Hepatic stellate cell (primary cell): Measurements from ENCODE around the gene BRINP2.

ENCODE experiments used
- DNase-seq: peaks from one replicate; pipeline ENCODE4 v3.0.0; 2011; ENCODE audit warnings: low spot score

The BRINP2 gene

DNA sequence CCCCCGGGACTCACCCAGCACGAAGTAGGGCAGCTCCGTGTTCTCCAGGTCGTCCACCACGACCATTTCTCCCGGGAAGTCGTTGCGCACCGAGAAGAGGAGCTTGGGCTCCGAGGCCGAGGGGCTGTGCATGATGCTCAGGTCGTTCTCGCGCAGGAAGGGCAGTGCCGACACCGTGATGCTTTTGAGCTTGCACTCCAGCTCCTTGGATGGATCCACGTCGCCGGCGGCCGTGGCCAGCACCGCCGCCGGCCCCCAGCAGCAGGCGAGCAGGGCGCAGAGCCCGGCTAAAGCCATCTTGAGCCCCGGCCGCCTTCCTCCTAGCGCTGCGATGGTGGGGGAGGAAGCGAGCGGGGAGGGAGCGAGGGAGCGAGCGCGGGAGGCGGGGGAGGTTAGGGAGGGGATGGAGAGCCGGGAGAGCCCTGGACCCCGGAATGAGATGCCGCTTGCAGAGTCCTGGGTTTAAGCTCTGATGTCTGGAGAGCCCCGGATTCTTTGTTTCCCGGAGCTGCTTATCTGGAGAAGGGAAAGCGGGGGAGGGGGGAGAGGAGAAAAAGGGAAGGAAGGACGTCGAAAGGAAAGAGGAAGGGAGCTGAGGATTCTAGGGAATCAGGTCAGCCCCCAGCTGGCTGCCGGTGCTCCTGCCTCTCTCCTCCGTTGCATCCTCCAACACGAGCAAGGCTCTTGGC lies 6.2 kb upstream of the BRINP2 start, which contains the start of gene ASTN1:
TSS of gene ASTN1 (minus strand) at position 333 of the 689 bp plus-strand sequence. CDS start at position 297, 36 bp downstream.
- DNase-seq = no peak

DNA sequence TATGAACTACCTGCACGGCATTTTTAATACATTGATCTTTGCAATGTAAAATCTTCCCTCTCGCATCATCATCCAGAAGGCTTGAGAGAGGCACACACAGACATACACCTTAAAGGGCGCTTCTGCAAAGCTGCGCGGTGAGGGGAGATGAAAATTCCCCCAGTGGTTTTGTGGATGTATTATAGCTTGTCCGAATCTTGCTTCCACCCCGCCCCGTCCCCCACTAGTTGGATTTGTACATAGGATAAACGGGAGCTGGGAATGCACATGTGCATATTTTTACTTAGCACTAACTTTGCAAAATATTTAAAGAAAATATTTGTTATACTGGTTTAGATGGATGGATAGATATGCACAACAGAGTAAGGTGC lies 5.7 kb upstream of the BRINP2 start:
- DNase-seq = no peak

DNA sequence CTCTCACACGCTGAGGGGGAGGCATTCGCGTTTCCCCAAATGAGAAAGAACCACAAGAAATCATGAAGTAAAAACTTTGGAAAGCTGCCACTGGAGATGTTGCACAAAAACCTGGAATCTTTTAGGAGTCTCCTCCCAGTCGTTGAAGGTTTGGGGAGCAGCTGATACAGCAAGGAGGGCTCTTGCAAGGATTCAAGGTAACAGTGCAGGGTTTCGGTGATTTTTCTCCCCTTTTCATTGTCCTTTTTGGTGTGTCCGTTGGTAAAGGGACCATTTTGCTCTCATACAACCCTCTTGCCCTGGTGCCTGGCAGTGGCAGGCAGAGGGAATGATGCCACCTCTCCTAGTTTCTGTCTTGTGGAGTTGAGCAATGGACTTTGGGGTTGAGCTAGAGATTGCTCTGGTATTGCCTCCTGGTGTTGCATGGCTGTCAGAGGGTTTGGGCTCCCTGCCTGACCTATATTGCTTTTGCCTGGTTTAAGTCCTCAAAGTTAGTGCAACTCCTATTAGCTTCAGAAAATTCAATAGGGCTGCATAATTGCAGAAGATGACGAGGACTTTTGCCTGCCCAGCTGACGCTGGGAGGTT lies 872 bp downstream of the BRINP2 start:
- no peak for DNase-seq

DNA sequence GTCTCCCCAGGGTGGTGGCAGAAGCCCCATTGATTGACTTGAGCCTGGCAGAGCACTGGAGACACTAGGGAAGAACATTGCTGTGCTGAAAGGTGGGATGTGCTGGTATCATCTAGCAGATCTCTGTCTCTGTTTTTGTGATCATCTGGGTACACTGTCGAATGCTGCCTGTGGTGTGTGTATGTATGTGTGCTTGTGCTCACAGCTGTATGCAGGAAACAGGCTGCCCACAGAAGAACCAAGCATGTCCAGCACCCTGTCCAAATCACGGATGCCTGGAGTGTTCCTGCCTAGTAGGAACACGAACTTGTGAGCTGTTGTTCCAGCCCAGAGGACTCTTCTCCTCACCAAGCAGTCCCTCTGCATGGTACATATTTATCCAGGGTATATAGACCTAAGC lies 1.5 kb downstream of the BRINP2 start:
- DNase-seq = no peak

DNA sequence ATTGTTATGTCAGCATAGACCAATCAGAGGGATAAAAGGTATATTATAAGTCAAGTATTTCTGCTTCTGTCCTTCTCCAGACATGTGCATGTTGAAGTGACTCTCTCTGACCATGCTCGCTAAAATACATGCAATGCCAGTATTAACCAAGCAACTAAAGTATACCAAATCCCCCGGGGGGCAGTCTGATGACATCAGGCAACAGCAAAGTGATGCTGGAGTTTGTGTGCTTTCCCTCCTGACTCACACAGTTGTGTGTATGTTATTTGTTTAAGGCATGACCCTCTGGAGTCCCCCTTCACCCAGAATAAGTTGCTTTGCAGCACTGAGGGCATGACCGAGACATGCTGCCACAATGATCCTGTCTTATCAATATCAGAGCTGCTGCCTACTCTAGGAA lies 2.1 kb downstream of the BRINP2 start:
- no peak for DNase-seq

DNA sequence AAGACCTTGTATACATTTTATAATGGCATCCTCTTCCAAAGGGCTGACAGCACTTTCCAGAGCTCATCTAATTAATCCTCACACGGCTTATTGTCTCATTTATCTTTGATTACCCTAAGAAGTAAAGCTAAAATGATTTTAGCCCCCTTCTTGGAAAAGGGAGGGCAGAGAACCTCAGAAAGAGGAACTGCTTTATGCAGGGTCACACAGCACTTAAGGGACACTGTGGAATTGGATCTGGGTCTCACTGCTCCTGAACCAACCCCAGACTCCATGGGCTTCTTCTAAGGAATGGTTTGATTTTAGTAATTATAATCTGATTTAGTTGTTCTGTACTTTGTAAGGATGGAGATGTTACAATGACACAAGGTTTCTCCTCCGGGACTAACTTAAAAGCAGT lies 3.2 kb downstream of the BRINP2 start:
- no peak for DNase-seq

DNA sequence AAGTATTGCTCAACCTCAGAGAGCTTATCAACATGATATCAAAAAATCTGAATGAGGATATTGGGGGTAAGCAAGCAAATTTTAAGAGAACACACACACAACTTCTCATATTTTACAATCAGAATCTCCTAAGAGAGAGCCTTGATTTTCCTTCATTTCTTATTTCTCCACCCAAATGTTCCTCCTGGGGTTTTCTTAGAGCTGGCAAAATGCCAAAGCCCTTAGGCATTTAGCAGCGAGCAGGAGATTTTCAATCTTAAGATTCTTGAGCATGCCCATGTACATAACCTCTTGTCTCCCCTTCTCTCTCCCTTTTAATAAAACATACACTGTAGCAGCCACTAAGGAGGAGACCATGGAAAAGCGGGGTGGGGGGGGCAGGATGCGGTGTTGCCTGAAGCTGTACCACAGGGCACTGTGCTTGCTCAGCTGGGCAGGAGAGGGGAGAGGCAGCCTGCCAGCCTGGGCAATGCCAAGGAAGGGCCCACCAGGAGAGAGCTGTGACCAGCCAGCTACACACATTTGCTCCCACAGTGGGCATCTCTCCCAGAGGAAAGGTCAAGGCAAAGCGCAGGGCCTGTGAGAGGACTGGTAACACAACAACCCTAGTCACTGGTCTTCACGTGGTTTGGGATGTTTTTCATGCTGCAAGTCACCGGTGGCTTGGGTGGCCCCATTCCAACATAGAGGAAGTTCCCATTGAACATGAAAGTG lies 4.3 kb downstream of the BRINP2 start:
- DNase-seq = no peak

DNA sequence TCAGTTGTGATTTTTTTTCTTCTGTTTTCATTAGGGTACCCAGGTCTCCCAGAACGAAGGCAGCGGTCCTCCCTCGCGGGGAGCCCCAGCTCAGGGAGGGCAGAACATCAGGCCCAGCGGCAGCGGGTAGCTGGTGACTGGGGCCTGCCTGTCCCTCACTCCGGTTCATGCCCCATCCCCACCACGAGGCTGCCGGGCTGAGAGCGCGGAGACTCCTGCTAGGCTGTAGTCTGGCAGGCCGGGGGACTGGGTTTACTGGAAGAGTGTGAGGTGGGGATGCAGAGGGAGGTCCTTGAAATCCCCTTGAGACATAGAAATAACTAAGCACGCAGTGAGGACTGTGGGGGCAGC lies 10.5 kb downstream of the BRINP2 start:
- DNase-seq = no peak

DNA sequence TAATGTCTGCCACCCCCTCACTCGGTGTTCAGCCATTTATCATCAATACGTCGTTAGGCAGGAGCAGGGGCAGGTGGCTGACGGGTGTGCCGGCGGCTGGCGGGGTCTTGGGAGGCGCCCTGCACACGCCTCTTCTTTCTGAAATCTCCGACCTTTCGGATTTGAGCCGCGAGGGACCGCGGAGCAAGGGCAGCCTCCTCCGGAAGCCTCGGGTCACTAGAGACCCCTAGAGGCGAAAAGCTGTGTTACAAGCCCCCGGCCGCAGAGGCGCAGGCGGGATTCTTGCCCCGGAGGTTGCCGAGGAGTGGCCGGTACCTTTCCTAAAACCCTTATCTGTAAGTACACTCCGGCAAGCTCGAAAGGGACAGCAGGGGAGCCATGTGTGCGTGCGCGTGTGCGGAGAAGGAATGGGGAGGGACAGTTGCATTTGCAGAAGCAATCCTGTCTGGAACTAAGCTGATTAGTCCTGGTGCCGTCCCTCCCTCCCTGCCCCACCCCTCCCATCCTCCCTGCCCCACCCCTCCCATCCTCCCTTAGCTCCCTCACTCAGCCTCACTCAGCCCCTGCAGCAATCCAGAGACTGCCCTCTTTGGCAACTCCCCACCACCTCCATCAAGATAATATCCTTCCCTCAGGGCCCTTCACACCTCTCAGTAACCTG lies 11.0 kb downstream of the BRINP2 start:
- DNase-seq = peak; percentile 68

DNA sequence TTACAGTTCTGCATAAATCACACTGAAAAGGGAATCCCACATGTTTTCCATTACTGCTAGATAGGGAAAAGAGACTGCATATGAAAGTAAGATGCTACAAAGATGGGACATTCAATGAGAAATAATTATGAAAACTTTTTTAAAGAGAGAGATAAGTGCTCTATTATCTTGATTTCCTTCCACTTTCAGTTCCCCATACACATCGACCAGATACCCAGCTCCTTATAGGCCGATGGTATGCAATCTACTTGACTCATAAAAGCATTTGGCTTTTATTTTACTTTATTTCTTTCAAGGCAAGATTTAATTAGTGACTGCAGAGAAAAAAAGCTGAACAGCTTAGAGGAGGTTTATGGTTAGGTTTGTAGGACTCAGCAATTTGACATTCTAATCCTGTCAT lies 13.1 kb downstream of the BRINP2 start:
- no peak for DNase-seq

DNA sequence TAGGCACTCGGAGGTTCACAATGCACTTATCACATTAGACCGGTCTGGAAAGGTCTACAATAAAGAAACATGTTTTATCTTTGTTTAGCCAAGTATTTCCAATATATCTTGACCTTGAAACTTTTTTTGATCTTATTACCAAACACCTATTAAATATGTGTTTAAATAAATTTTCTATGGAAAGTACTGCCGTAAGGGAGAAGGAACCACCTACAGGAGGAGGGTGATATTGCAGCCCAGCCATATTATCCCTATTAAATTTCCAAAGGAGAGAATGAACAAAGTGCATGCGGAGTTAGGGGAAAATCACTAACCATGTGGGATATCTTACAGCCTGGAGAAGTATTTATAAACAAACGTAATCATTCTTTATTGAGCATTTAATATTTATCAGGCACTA lies 14.5 kb downstream of the BRINP2 start:
- DNase-seq = no peak

DNA sequence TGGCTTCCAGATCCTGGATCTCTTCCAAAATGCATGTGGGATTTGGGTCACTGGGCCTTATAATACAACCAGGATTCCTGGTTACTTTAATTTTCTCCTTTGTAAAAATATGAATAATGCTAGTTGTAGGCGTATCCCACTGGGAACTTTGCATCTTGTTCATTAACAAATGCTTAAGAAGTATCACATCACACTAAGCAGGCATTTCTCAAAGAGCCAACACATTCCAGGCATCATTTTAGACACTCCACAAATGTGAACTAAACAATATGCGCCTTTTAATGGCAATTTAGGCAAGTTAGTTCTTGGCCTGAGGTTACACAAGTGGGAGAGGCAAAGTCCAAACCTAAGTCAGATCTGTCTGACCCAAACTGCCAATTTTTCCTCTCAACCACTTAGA lies 15.9 kb downstream of the BRINP2 start:
- no peak for DNase-seq

DNA sequence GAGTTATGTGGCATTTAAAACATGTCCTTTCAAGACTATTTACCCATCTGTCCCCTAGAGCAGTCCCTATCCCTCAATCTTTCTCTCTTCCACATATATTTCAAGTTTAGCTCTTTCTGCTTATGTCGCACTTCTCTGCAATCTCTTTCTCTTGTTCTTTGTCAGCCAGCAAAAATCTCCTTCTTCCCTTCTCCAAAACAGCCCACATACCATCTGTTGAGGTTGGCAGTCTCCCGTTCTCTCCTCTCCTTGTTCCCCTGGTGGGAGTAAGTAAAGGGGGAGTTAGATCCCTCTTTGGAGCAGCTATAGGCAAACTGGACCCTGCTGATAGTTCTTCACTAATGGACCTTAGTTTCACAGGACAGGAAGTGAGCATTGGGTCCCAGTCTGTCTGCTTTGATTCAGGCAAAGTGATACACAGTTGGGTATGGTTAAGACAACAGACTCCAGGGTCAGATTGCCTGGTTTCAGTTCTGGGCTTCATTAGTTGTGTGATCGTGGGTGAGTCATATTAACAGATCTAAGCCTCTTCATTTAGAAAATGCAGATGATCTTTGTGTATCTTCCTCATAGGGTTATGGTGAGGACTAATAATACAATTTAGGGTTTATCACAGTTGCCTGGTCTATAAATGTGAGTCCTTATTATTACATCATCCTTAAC lies 19.7 kb downstream of the BRINP2 start:
- DNase-seq = no peak

DNA sequence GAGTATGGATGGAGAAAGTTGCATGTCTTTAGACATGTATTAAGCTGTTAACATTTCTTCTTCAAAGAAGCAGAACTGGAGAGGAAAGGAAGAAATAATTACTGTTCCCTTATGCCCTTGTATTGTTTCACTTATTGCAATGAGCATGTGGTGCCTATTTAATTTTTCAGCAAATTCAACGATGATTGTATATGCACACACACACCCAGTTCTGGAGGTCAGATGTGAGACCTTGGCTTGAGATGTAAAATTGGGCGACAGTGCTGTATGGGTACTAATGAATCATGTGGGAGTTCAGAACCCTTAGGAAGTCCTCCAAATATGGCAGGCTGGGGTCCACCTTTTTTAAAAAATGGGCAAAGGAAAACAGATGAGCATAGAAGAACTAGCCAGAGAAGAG lies 27.5 kb downstream of the BRINP2 start:
- DNase-seq = no peak

DNA sequence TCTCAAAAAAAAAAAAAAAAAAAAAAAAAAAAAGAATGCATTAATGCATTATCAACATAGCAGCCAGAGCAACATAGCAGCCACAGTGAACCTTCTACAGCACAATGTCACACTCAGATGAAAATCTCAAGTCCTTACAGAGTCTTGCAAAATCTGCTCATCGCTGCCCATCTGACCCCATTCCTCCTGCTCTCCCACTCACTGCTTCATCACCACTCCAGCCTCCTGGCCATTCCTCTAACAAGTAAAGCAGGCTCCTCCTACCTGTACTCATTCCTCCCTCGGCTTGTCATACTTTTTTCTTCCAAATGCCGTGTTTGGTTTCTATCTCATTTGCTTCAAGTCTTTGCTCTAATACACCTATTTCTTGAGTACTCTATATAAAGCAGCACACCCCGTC lies 29.5 kb downstream of the BRINP2 start:
- DNase-seq = no peak

DNA sequence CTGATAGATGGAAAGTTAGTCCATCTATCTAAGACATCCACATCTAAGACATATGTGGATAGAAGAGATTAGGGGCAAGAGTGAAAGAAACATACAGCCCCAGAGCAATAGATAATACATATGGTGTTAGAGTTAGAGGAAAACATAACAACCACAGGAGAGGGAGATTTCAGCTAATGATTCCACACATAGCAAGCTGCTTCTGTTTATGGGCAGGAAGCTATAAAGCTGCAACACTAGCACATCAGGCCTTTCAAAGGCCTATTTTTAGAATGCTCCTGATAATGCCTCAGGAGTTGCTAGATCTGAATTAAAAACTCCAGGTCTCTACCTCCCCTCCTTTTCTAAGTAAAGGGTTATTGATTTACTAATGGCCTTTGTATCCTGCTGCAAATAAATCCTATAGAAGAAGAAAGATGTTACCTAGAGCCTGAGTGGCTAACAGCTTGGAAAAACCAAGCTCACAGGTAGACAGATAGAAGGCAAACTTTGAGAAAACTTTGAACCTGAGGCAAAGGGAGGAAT lies 36.1 kb downstream of the BRINP2 start:
- no peak for DNase-seq

DNA sequence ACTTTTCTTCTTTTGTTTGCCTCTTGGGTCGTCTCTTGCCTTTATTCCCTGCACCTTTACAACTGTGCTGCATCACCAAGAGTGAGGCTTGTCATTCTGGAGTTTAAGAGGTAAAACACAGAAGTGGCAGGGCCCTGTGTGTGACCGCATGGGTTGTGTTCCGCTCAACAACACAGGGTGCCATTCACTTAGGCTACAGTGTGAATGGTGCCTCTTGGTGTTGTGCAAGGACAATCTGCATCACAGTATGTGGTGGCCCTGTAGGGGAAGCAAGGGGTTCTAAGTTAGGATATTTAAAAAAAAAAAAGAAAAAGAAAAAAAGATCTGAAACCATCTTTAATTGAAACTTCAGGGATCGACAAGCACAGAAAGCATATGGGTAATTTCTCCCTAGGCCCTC lies 38.2 kb downstream of the BRINP2 start:
- no peak for DNase-seq

DNA sequence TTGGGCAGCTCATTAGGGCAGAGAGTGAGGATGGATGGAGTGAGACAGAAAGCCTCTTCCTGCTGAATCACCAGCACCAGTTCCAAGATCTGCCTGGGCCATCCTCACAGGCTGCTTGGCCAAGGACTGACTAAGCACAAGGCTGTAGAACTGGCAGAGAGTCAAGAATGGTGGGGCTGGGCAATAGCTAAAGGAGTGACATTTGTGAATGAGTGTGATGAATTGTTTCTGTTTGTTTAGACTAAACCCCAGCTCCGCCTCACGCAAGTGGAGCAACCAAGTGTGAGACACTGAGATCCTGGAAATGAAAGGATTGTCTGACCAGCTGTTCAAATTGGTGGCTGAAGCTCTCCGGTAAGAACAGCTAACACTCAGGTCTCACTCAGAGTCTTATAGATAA lies 38.6 kb downstream of the BRINP2 start:
- peak; percentile 49 for DNase-seq

DNA sequence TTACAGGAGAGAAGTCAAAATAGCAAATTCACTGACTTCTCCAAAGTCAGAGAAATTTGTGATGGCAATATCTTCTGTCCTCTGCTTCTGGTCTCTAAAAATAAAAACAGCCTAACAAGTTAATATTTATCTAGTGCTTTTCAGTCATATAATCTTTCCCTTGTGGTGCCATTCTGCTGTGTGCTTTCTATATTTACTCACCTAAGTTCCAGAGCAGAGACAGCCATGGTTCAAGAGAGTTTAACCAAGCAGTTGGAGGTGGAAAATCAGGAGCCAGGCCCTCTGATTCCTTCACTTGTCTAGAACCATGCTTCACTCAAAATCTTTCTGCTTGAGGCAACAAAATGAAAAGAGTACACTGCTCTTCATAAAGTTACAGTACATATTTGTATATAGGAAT lies 39.3 kb downstream of the BRINP2 start:
- no peak for DNase-seq

DNA sequence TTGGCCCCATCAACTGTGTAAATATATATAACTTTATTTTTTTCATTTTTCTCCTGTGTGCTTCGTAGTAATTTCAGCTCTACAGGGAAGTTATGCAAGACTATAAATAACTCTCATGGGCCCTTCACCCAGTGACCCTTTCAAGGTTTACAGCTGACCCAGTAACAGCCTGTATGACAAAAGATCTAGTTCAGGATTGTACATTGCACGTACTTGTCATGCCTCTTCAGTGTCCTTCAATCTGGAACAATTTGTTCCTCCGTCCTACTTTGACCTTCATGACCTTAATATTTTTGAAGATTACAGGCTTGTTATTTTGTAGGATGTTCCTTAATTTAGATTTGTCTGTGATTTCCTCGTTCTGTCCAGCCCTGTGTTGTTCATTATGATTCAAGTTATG lies 40.5 kb downstream of the BRINP2 start:
- no peak for DNase-seq

DNA sequence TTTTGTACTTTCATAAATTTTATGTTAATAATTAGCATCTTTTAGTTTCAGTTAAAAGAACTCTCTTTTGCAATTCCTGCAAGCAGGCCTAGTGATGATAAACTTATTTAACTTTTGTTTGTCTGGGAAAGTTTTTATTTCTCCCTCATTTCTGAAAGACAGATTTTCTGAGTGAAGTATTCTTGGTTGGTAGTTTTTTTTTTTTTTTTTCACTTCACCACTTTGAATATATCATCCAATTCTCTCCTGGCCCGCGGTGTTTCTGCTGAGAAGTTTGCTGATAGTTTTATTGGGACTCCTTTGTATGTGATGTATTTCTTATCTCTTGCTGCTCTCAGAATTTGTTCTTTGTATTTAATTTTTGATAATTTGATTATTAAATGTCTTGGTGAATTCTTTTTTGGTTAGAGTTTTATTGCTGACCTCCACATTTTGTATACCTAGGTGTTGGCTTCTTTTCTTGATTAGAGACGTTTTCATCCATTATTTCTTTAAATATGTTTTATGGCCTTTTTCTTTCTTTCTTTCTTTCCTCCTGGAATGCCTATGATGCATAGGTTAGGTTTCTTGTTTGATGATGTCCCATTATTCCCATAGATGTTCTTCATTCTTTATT lies 45.9 kb downstream of the BRINP2 start:
- DNase-seq = no peak
